GM06990 (cell line): ENCODE measurements around the gene MAML2.

Experiments
- DNase-seq: peaks from one replicate; pipeline ENCODE4 v3.0.0-alpha.2; 2011; ENCODE audit not compliant: insufficient read length; ENCODE audit errors: extremely low read depth
- H3K27me3 ChIP-seq: replicated peaks from 2 replicates; pipeline ENCODE4 v1.6.0; 2011; ENCODE audit warnings: low read length; ENCODE audit not compliant: control insufficient read depth, insufficient read depth
- H3K36me3 ChIP-seq: 2 replicates; pipeline ENCODE4 v1.5.1; 2011; ENCODE audit warnings: low read length; ENCODE audit not compliant: control insufficient read depth, insufficient read depth
- H3K4me3 ChIP-seq: replicated peaks from 2 replicates; pipeline ENCODE4 v1.5.1; 2011; ENCODE audit warnings: low read depth, mild to moderate bottlenecking, control low read depth, low read length
- CTCF ChIP-seq: IDR thresholded peaks from 2 replicates; pipeline ENCODE4 v1.5.1; 2011; ENCODE audit warnings: low read length, control low read depth, mild to moderate bottlenecking, inconsistent platforms; ENCODE audit not compliant: insufficient read depth, poor library complexity, severe bottlenecking

MAML2 gene

DNA sequence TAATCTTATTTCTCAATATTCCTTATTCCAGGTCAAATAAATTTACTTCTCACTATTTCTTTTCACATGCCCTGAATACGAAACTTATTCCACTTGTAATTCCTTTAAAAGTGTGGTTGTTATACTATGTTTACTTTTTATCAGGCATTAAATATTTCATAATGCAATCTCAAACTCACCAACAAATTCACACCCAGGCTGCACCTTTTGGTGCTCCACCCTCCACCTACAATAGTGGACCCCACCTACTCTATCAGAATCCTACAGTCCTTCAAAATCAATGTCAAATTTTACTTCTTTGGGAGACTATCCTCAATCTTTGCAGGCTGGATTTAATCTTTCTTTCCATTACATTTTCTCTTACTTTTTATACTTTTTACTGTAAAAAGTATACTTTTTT lies 353.2 kb downstream of the MAML2 start:
- no peak for TF ChIP-seq CTCF
- DNase-seq = no peak
- H3K4me3 ChIP-seq = no peak overlapping the region
- no peaks in the 10 kb centered on the region for H3K27me3 ChIP-seq
- no peaks in the 10 kb centered on the region for H3K36me3 ChIP-seq

GRCh38 chr11:95989076-95989605 lies 353.9 kb downstream of the MAML2 start:
- Histone ChIP-seq H3K36me3 (no peaks in the 10 kb centered on the region), H3K27me3 (no peaks in the 10 kb centered on the region), H3K4me3 (no peak overlapping the region)
- DNase-seq = no peak
- no peak for TF ChIP-seq CTCF

DNA sequence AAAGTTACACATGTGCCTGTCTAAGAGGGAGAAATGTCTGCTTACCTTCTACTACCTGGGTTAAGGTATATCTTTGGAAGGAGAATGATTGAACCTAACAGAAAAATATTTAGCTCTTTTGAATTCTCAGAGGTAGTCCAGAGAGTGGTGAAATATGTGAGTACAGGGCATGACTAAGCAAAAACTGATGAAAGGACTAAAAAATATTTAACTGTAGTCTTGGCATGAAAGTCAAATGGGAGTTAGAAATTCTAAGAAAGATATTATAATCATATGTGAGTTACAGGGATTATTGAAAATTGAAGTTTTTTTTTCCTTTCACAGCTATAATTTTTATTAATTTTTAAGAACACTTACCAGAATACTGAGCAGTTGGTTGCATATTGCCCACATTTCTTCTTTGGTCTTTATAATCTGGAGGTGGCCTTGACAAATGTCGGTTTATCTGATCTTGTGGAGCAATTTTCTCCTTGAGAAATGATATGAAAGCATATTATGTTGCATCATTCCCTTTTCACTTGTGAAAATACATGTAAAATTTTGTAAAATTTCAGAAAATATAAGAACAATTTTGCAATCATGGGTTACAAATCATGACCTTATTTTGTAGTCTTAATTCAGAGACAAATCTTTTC lies 357.7 kb downstream of the MAML2 start:
- H3K36me3 ChIP-seq = no peaks in the 10 kb centered on the region; the same call in 1 of the 2 replicates
- no peak for DNase-seq
- no peaks in the 10 kb centered on the region for H3K27me3 ChIP-seq
- no peak overlapping the region for H3K4me3 ChIP-seq
- TF ChIP-seq CTCF = no peak

GRCh38 chr11:95984072-95984471 lies 358.9 kb downstream of the MAML2 start:
- TF ChIP-seq CTCF = no peak

DNA sequence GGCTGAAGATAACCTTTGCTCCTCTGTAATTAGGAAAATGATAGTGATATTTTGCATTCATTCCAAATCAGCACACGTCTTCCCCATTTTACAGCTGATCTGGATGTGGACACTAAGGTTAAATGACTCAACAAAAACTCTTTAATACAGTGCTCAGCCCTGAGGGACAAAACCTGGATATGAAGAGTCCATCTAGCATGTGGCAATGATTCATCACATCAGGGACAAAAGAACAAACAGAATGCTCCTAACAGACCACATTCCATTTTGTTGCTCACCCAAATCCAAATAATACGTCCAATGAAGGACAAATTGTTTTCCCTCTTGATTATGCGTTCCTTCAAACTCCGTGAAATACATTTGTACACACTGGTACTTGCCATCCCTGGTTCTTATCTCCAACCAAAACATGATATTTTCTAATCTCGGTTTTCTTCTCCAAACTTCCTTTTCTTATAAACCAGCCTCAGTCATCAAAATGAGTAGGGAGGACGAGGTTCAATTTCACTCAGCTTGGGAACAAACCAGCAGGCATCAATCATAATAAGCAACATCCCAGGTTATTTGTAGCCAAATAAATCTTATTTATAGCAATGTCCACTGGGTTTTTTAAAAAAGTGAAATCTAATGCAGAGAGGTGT lies 365.3 kb downstream of the MAML2 start:
- no peaks in the 10 kb centered on the region for H3K27me3 ChIP-seq
- no peak for TF ChIP-seq CTCF
- H3K4me3 ChIP-seq = no peak overlapping the region
- DNase-seq = no peak
- H3K36me3 ChIP-seq = no peaks in the 10 kb centered on the region; the same call in 1 of the 2 replicates

More at GRCh38 chr11:95984072-95984471, 358.9 kb downstream of the MAML2 start:
- DNase-seq = no peak
- H3K27me3 ChIP-seq = no peaks in the 10 kb centered on the region
- H3K36me3 ChIP-seq = no peaks in the 10 kb centered on the region; the same call in 1 of the 2 replicates
- no peak overlapping the region for H3K4me3 ChIP-seq
